ENCODE results near the gene OPN1SW. TPM values are rescaled to one million over a fixed set of nuclear protein-coding genes. Genes with fewer than 3 reads are reported as not detected.

Gene OPN1SW
- total and polyA plus RNA-seq, 10 donors = not detected

GRCh38 chr7:128804484-128804883, 28.9 kb upstream of the OPN1SW start:
- no peak for DNase-seq
- H3K9me3 ChIP-seq = no peaks in the 10 kb centered on the region
- no peak overlapping the region for H3K4me3 ChIP-seq
- H3K4me1 ChIP-seq = no peaks in the 10 kb centered on the region
- WGBS, 5 donors = 78 to 93% (median 84%) methylated on average over 6 of the region's 6 CpGs
- intact Hi-C loops (cut with DNase I; ENCODE audit: low total_unique reads) = no loop called here
- H3K27ac ChIP-seq = no peak overlapping the region
- H3K36me3 ChIP-seq = peaks cover 0 to 18% (median 0%) of the 10 kb centered on the region in 6 donors
- TF ChIP-seq POLR2A (IDR thresholded peaks at IDR 0.05) (no peak), POLR2AphosphoS5 (IDR thresholded peaks at IDR 0.05) (no peak)
- TF ChIP-seq, protein P1, sequence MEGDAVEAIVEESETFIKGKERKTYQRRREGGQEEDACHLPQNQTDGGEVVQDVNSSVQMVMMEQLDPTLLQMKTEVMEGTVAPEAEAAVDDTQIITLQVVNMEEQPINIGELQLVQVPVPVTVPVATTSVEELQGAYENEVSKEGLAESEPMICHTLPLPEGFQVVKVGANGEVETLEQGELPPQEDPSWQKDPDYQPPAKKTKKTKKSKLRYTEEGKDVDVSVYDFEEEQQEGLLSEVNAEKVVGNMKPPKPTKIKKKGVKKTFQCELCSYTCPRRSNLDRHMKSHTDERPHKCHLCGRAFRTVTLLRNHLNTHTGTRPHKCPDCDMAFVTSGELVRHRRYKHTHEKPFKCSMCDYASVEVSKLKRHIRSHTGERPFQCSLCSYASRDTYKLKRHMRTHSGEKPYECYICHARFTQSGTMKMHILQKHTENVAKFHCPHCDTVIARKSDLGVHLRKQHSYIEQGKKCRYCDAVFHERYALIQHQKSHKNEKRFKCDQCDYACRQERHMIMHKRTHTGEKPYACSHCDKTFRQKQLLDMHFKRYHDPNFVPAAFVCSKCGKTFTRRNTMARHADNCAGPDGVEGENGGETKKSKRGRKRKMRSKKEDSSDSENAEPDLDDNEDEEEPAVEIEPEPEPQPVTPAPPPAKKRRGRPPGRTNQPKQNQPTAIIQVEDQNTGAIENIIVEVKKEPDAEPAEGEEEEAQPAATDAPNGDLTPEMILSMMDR (IDR thresholded peaks at IDR 0.05 in 8 of 11, conservative IDR thresholded peaks at IDR 0.05 in 3 of 11) = no peak
- no peaks in the 10 kb centered on the region for H3K27me3 ChIP-seq (replicated peaks in 1 of 7)

DNA sequence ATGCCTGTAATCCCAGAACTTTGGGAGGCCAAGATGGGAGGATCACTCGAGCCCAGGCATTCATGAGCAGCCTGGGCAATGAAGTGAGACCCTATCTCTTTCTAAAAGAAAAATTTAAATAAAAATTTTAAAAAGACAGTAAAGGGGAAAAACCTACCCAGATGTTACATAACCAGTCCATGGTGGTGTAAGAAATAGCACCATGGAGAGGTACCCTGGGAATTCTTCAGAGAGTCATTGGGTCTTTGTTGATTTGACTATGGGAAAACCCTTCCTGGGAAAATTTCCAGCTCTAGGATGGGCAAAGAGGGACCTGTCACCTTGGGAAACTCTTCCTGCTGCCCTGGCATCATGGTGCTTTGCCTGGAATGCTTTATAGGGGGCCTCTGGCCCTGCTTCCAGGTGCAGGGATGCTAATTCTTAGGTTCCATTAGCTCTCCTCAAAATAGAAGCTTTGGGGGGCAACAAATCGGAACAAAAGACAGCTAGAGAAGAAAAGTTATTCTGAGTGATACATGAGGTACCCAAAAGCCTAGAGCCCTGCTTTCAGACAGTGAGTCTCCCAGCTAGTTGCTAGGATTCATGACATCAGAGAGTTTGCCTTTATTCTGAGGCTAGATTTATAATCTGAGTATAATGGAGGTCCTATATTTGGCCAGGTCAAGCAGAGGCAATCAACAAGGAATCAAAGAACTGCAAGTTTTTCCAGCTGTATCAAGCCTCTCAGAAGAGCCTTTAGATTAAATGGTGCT, 26.2 kb upstream of the OPN1SW start:
- no peak for DNase-seq

GRCh38 chr7:128801003-128801402, 25.4 kb upstream of the OPN1SW start:
- H3K36me3 ChIP-seq = peaks cover 0 to 16% (median 0%) of the 10 kb centered on the region in 6 donors
- H3K27me3 ChIP-seq (replicated peaks in 1 of 7) = no peaks in the 10 kb centered on the region
- WGBS, 5 donors = 93 to 98% (median 94%) methylated on average over 9 of the region's 9 CpGs
- H3K4me1 ChIP-seq = no peaks in the 10 kb centered on the region
- no peaks in the 10 kb centered on the region for H3K9me3 ChIP-seq
- intact Hi-C loops (cut with DNase I; ENCODE audit: low total_unique reads) = no loop called here
- TF ChIP-seq POLR2AphosphoS5 (IDR thresholded peaks at IDR 0.05) (no peak), POLR2A (IDR thresholded peaks at IDR 0.05) (no peak)
- TF ChIP-seq, protein P1 (IDR thresholded peaks at IDR 0.05 in 8 of 11, conservative IDR thresholded peaks at IDR 0.05 in 3 of 11) = no peak
- H3K4me3 ChIP-seq = no peak overlapping the region
- no peak for DNase-seq
- no peak overlapping the region for H3K27ac ChIP-seq

More for the DNA sequence above, 26.2 kb upstream of the OPN1SW start:
- no peaks in the 10 kb centered on the region for H3K9me3 ChIP-seq
- TF ChIP-seq POLR2AphosphoS5 (IDR thresholded peaks at IDR 0.05) (no peak), POLR2A (IDR thresholded peaks at IDR 0.05) (no peak)
- TF ChIP-seq, protein P1 (IDR thresholded peaks at IDR 0.05 in 8 of 11, conservative IDR thresholded peaks at IDR 0.05 in 3 of 11) = no peak
- no peak overlapping the region for H3K27ac ChIP-seq
- no peak overlapping the region for H3K4me3 ChIP-seq
- no peaks in the 10 kb centered on the region for H3K4me1 ChIP-seq
- no peaks in the 10 kb centered on the region for H3K27me3 ChIP-seq (replicated peaks in 1 of 7)
- WGBS, 5 donors = 80 to 93% (median 84%) methylated on average over 2 of the region's 2 CpGs
- intact Hi-C loops (cut with DNase I; ENCODE audit: low total_unique reads) = no loop called here
- H3K36me3 ChIP-seq = peaks cover 0 to 18% (median 0%) of the 10 kb centered on the region in 6 donors

DNA sequence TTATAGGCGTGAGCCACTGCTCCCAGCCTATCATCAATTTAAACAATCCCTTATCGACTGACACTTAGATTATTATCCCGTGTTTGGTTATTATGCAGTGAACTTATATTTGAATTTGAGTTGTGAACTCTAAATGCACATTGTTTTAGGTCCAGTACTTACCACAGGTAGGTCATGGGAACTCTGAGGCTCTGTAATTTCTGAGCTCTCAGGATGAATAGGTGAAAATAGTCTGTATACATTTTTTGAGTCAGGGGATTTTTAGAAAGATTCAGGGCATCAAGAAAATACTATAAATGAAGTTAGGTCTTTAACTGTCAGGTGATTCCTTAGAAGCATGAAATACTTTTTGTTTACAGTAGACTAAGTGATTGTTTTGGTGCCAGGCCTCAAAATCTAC, 25.0 kb upstream of the OPN1SW start:
- Histone ChIP-seq H3K4me3 (no peak overlapping the region), H3K9me3 (no peaks in the 10 kb centered on the region), H3K36me3 (peaks cover 0 to 11% (median 0%) of the 10 kb centered on the region in 6 donors), H3K27ac (no peak overlapping the region), H3K4me1 (no peaks in the 10 kb centered on the region), H3K27me3 (replicated peaks in 1 of 7) (no peaks in the 10 kb centered on the region)
- TF ChIP-seq, protein P1 (IDR thresholded peaks at IDR 0.05 in 8 of 11, conservative IDR thresholded peaks at IDR 0.05 in 3 of 11) = no peak
- TF ChIP-seq POLR2A (IDR thresholded peaks at IDR 0.05) = no peak
- no peak for TF ChIP-seq POLR2AphosphoS5 (IDR thresholded peaks at IDR 0.05)
- 79 to 92% (median 87%) methylated on average over 3 of the region's 3 CpGs for WGBS, 5 donors
- no peak for DNase-seq
- intact Hi-C loops (cut with DNase I; ENCODE audit: low total_unique reads) = no loop called here

Measured in spleen (tissue), 11 donors.